Heart left ventricle (tissue), 16 donors: ENCODE measurements around the gene PSMA6. TPM values are rescaled to one million over a fixed set of nuclear protein-coding genes. Genes with fewer than 3 reads are reported as not detected.

Experiments
- ATAC-seq, 4 donors: fragments of 200-7000 bp; cut with Tn5 transposase; one replicate each; pipeline ENCODE4 v1.9.1; 2020 to 2022; ENCODE audit warnings: moderate library complexity in 4 of 4, mild to moderate bottlenecking in 3 of 4, moderate number of reproducible peaks in 1 of 4
- DNase-seq, 5 donors: peaks; one replicate each; pipeline ENCODE4 v3.0.0-alpha.2; 2020
- H3K27ac ChIP-seq, 12 donors: fragments of 200-600 bp; sonication (generic) in 4 of 12; one replicate each; pipeline versions ENCODE4 v1.5.0 to v1.8.0; 2016 to 2022; ENCODE audit warnings: mild to moderate bottlenecking in 2 of 12
- H3K27me3 ChIP-seq, 9 donors: fragments of 200-600 bp; sonication (generic) in 2 of 9; one replicate each; pipeline versions ENCODE4 v1.5.1 to v1.8.0; 2016 to 2022; ENCODE audit warnings: mild to moderate bottlenecking in 3 of 9
- H3K36me3 ChIP-seq, 9 donors: fragments of 200-600 bp; sonication (generic) in 2 of 9; one replicate each; pipeline versions ENCODE4 v1.5.0 to v1.8.0; 2018 to 2022; ENCODE audit warnings: mild to moderate bottlenecking in 2 of 9
- H3K4me1 ChIP-seq, 12 donors: fragments of 200-600 bp; sonication (generic) in 4 of 12; one replicate each; pipeline versions ENCODE4 v1.5.0 to v1.8.0; 2016 to 2022; ENCODE audit warnings: mild to moderate bottlenecking in 3 of 12
- H3K4me3 ChIP-seq, 12 donors: fragments of 200-600 bp; sonication (generic) in 4 of 12; one replicate each; pipeline versions ENCODE4 v1.5.0 to v1.8.0; 2017 to 2022; ENCODE audit warnings: mild to moderate bottlenecking in 9 of 12, moderate library complexity in 4 of 12
- H3K9me3 ChIP-seq, 12 donors: fragments of 200-600 bp; sonication (generic) in 4 of 12; one replicate each; pipeline versions ENCODE4 v1.5.0 to v1.8.0; 2016 to 2022; ENCODE audit warnings: mild to moderate bottlenecking in 1 of 12
- POLR2A ChIP-seq, 2 donors: fragments of 450-650 bp; IDR thresholded peaks; one replicate each; pipeline ENCODE4 v1.6.1; 2017; ENCODE audit warnings: antibody characterized with exemption in 2 of 2, mild to moderate bottlenecking in 2 of 2, moderate library complexity in 2 of 2
- WGBS, 4 donors: extraction: QIAGEN DNeasy Blood & Tissue Kit in 2 of 4; methylation state at CpG; one replicate each; pipeline versions ENCODE4 v1.1.5 to v1.1.7; 2013 to 2018; 5-methylcytosine and 5-hydroxymethylcytosine counted together
- intact Hi-C, 10 donors: fragments of 100-400 bp; cut with DNase I; formaldehyde crosslinking; loops; one replicate each; pipeline versions ENCODE4 v1.11.1 to v1.14.2; 2022
- polyA plus RNA-seq, 2 donors: library from polyadenylated mRNA; stranded (reverse); fragments of 200-250 nt; gene quantifications; one replicate each; pipeline ENCODE4 v1.2.3, GENCODE V29; 2013
- total RNA-seq, 9 donors: library from RNA; depleted of rRNA in 2 of 9; stranded (reverse); fragments of >200 nt in 2 of 9; fragmentation: NEBNext Ultra II Directional in 3 of 9; extraction: Animal tissue kit (Norgen Biotek cat#: 25700) in 3 of 9; gene quantifications; one replicate each; pipeline versions ENCODE4 v1.1.0 to v1.2.4, GENCODE V29; 2016 to 2023
- TF ChIP-seq, protein P1 (sequence below), 12 donors: fragments of 200-600 bp; sonication (generic) in 4 of 12; IDR thresholded peaks; one replicate each; pipeline versions ENCODE4 v1.5.0 to v1.8.0; 2018 to 2022; ENCODE audit warnings: antibody characterized with exemption in 12 of 12, mild to moderate bottlenecking in 5 of 12
- donor health status: ischemic (EF 13 %, LVEDD 7.1; RV severe dilation, severe dysfunction).
- donor health status: healthy with polysubstance abuse.
- donor health status: DM: no; HTN: yes; CAD: no.
- donor health status: DM: no; HTN: no; CAD: no.
- donor health status: ischemic (EF 25% LVEDD 6.9; RV normal size, moderate dysfunction).
- donor health status: ischemic (EF 25% LVEDD 5.7; RV mildly dilated, moderate dysfunction).
- donor health status: healthy.
- donor health status: DM: yes; HTN: yes; CAD: no.
- donor health status: ischemic (EF 35%, LVEDD 5.7; RV mildly dilated, moderate dysfunction).
- donor health status: nonischemic (EF 11% LVEDD 7.7; RV severe dilation, severe dysfunction).
- donor health status: DM: yes; HTN: yes; CAD: no.
- donor health status: PGD.
- donor health status: ischemic (EF 29% LVEDD 5.4; RV normal size, mild dysfunction).
- donor health status: nonischemic (EF 23%, LVEDD 6.1; RV moderate dilation, normal function).

PSMA6 gene
- total and polyA plus RNA-seq, 11 donors, result 123 to 293 (median 176) TPM

DNA sequence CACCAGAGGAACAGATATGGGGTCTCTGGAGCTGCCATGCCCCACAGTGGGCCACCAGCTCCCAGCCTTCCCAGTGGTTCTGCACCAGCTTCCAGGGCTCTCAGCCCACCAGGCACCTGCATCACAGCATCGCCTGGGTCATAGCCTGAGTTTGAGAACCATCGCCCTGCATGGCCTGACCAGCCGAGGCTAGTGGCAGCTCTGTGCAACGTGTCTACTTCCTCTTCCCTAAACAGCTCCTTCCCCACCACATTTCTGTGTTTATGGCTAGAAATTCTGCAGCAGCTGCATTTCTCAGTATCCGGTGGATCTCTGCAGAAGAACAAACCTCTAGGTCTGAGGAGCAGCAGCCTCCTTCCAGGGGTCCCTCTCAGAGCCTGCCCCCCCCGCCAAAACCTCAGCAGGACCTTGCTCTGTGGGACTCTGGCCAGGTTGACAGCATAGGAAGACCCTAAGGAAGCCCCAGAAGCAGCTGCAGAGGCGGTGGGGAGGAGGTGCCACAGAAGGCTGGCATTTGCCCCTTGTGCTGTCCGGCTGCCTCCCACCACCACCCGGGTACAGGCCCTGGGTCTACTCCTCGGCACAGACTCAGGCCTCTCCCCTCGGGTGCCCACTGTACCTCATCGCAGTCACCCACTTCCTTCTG, 47.7 kb downstream of the PSMA6 start:
- DNase-seq (peak in 2 of 5 donors; percentile 40 to 59), ATAC-seq (no peak)
- TF ChIP-seq, protein P1, sequence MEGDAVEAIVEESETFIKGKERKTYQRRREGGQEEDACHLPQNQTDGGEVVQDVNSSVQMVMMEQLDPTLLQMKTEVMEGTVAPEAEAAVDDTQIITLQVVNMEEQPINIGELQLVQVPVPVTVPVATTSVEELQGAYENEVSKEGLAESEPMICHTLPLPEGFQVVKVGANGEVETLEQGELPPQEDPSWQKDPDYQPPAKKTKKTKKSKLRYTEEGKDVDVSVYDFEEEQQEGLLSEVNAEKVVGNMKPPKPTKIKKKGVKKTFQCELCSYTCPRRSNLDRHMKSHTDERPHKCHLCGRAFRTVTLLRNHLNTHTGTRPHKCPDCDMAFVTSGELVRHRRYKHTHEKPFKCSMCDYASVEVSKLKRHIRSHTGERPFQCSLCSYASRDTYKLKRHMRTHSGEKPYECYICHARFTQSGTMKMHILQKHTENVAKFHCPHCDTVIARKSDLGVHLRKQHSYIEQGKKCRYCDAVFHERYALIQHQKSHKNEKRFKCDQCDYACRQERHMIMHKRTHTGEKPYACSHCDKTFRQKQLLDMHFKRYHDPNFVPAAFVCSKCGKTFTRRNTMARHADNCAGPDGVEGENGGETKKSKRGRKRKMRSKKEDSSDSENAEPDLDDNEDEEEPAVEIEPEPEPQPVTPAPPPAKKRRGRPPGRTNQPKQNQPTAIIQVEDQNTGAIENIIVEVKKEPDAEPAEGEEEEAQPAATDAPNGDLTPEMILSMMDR (IDR thresholded peaks at IDR 0.05), result no peak
- TF ChIP-seq POLR2A (IDR thresholded peaks at IDR 0.05), result no peak
- H3K9me3 ChIP-seq, result no peaks in the 10 kb centered on the region
- H3K27ac ChIP-seq, result peak overlapping the region in 11 of 12 donors; percentile 17 to 98 (median 92)
- no peaks in the 10 kb centered on the region for H3K36me3 ChIP-seq
- H3K4me3 ChIP-seq, result no peak overlapping the region
- peaks cover 21 to 91% (median 61%) of the 10 kb centered on the region in 12 donors for H3K4me1 ChIP-seq
- intact Hi-C loops, result loop anchor here in 9 of 10 donors (2.0 to 5.0 kb wide), 7 partner anchors 38 to 67 kb away; partner anchors contain the start of genes PSMA6 (in 4 of the 9) and NFKBIA (in 1 of the 9)
- no peaks in the 10 kb centered on the region for H3K27me3 ChIP-seq
- 66 to 81% (median 77%) methylated on average over 11 to 12 of the region's 12 CpGs for WGBS, 4 donors

DNA sequence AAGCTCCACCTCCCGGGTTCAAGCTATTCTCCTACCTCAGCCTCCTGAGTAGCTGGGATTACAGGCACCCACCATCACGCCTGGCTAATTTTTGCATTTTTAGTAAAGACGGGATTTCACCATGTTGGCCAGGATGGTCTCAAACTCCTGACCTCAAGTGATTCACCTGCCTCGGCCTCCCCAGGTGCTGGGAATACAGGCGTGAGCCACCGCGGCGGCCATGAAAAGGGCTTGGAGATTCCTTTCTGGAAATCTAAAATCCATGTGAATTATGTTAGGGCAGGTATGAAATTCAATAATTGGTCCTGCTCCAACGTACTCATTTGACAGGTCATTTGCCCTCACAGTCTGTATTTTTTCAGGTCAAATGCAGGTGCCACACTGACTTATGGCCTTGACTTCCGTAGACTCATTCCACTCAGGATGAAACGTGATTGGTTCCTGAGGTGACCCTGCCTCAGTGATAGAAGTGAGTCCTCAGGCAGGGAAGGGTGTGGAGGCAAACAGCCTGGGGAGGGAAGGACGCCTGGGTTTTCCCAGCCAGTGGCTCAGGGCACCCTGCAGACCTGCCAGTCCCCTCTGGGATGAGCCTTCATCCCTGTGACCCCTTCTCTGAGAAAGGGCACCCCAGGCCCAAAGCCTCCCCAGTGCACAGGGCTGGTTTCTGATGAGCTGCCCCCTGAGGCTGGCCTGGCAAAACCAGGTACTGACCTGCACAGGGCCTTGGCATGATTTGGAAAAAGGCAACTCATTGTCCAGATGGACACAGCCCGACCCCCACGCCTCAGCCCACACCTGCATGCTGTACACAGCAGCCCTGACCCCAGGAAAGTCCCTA, 48.7 kb downstream of the PSMA6 start:
- Histone ChIP-seq H3K27ac (peak overlapping the region; percentile 85 to 99 (median 94)), H3K36me3 (no peaks in the 10 kb centered on the region), H3K9me3 (no peaks in the 10 kb centered on the region), H3K4me3 (peak overlapping the region in 7 of 12 donors; percentile 31 to 40 (median 40)), H3K4me1 (peaks cover 16 to 82% (median 52%) of the 10 kb centered on the region in 12 donors), H3K27me3 (no peaks in the 10 kb centered on the region)
- DNase-seq (no peak), ATAC-seq (no peak)
- WGBS, 4 donors, result 86 to 88% (median 87%) methylated on average over 14 of the region's 14 CpGs
- TF ChIP-seq, protein P1 (IDR thresholded peaks at IDR 0.05), result no peak
- no peak for TF ChIP-seq POLR2A (IDR thresholded peaks at IDR 0.05)
- intact Hi-C loops, result loop anchor here in 7 of 10 donors (1.0 to 5.0 kb wide), 5 partner anchors 44 to 63 kb away; partner anchors contain the start of gene NFKBIA (in 3 of the 7)

DNA sequence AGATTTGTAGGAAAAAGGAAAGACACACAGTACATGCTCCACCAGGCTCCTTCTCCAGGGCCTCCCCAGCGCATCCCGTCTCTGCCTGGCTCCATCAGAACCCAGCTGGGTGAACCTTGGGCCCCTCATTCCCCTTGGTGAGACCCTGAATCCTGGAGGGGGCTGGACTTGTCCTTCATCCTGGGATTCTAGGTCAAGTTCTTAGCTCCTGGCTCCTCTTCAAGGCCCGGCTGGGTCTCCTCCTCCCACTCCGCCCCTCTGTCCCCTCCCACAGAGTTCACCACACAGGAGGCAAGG, 49.2 kb downstream of the PSMA6 start:
- 16 to 27% (median 22%) methylated on average over 3 to 4 of the region's 4 CpGs for WGBS, 4 donors
- no peak for TF ChIP-seq POLR2A (IDR thresholded peaks at IDR 0.05)
- TF ChIP-seq, protein P1 (IDR thresholded peaks at IDR 0.05), result no peak
- H3K4me1 ChIP-seq, result peaks cover 16 to 76% (median 48%) of the 10 kb centered on the region in 12 donors

More for the DNA sequence above, 49.2 kb downstream of the PSMA6 start:
- Histone ChIP-seq H3K27me3 (no peaks in the 10 kb centered on the region), H3K9me3 (no peaks in the 10 kb centered on the region), H3K4me3 (peak overlapping the region in 7 of 12 donors; percentile 31 to 40 (median 40)), H3K27ac (peak overlapping the region; percentile 85 to 99 (median 94)), H3K36me3 (no peaks in the 10 kb centered on the region)
- DNase-seq (no peak), ATAC-seq (no peak)
- intact Hi-C loops, result loop anchor here in 7 of 10 donors (1.0 to 5.0 kb wide), 5 partner anchors 44 to 63 kb away; partner anchors contain the start of gene NFKBIA (in 3 of the 7)
